Activated naive CD8-positive, alpha-beta T cell treated with anti-CD3 and anti-CD28 coated beads, Interleukin-2, amount 10 ng/mL, durations not matched to agents 7 days and 5 days (primary cell): ENCODE measurements around the gene C2CD3. TPM values are rescaled to one million over a fixed set of nuclear protein-coding genes. Genes with fewer than 3 reads are reported as not detected.
A peak's percentile ranks its signal among the peaks of the same experiment; 100 is the strongest.

Source experiments
- ATAC-seq: fragments of 150-1000 bp; cut with Tn5 transposase; one replicate; pipeline ENCODE4 v1.10.0; 2021; ENCODE audit warnings: low read depth, moderate library complexity
- POLR2A ChIA-PET: fragments of 350-600 bp; sonication (Branson Sonifier 250); formaldehyde crosslinking; loops from one replicate; lab custom pipeline; 2021; ENCODE audit warnings: antibody characterized with exemption; lab: Charles Lee
- DNase-seq: peaks from one replicate; pipeline ENCODE4 v3.0.0; 2021
- H3K27ac Mint-ChIP-seq: one replicate; pipeline ENCODE4 v1.8.0; 2022; ENCODE audit warnings: mild to moderate bottlenecking, mixed read lengths
- H3K27me3 Mint-ChIP-seq: one replicate; pipeline ENCODE4 v1.8.0; 2022; ENCODE audit warnings: mild to moderate bottlenecking, moderate library complexity, mixed read lengths
- H3K36me3 Mint-ChIP-seq: one replicate; pipeline ENCODE4 v1.8.0; 2021; ENCODE audit warnings: mild to moderate bottlenecking, mixed read lengths
- H3K4me1 Mint-ChIP-seq: one replicate; pipeline ENCODE4 v1.8.0; 2021; ENCODE audit warnings: mixed read lengths
- H3K4me3 Mint-ChIP-seq: one replicate; pipeline ENCODE4 v1.8.0; 2022; ENCODE audit warnings: mild to moderate bottlenecking, moderate library complexity, mixed read lengths
- H3K9me3 Mint-ChIP-seq: one replicate; pipeline ENCODE4 v1.8.0; 2021; ENCODE audit warnings: mixed read lengths
- total RNA-seq, 2 experiments: library from RNA; stranded (reverse); gene quantifications; one replicate each; pipeline ENCODE4 v1.2.3, GENCODE V29; 2021

The C2CD3 gene
- total RNA-seq, 2 experiments from 2014 or later = 36.2 to 37.6 TPM

- Mint-ChIP-seq H3K27ac (peak overlapping the region; percentile 96), H3K36me3 (peaks cover 17% of the 10 kb centered on the region), H3K4me1 (peaks cover 36% of the 10 kb centered on the region), H3K4me3 (peak overlapping the region; percentile 77), H3K27me3 (no peaks in the 10 kb centered on the region), H3K9me3 (no peaks in the 10 kb centered on the region)
- ATAC-seq (peak; percentile 99), DNase-seq (peak; percentile 79)
- POLR2A ChIA-PET = interaction anchor here (1.0 to 4.8 kb wide), 13 partner anchors 9 to 165 kb away, joined by 3 to 62 read pairs (median 7); partner anchors contain the start of genes C2CD3, PPME1 and UCP2
Measured at GRCh38 chr11:74004759-74005615, 165.8 kb downstream of the C2CD3 start.

GRCh38 chr11:74004046-74004695, 166.6 kb downstream of the C2CD3 start:
- DNase-seq (no peak), ATAC-seq (no peak)
- Mint-ChIP-seq H3K27me3 (no peaks in the 10 kb centered on the region), H3K4me3 (peak overlapping the region; percentile 25), H3K9me3 (no peaks in the 10 kb centered on the region), H3K27ac (peak overlapping the region; percentile 69), H3K36me3 (peaks cover 17% of the 10 kb centered on the region), H3K4me1 (peaks cover 34% of the 10 kb centered on the region)
- POLR2A ChIA-PET = interaction anchor here (1.0 to 4.8 kb wide), 8 partner anchors 8 to 114 kb away, joined by 3 to 62 read pairs (median 14); partner anchors contain the start of gene UCP2

GRCh38 chr11:74002832-74003231, 168.0 kb downstream of the C2CD3 start:
- no peak overlapping the region for H3K27ac Mint-ChIP-seq
- H3K4me1 Mint-ChIP-seq = peaks cover 32% of the 10 kb centered on the region
- ATAC-seq (no peak), DNase-seq (no peak)
- H3K4me3 Mint-ChIP-seq = no peak overlapping the region
- H3K27me3 Mint-ChIP-seq = no peaks in the 10 kb centered on the region
- H3K36me3 Mint-ChIP-seq = peaks cover 15% of the 10 kb centered on the region
- POLR2A ChIA-PET = interaction anchor here (4.8 kb wide), 1 partner anchor 23 kb away, joined by 56 read pairs; no protein-coding TSS in a partner anchor
- H3K9me3 Mint-ChIP-seq = no peaks in the 10 kb centered on the region

- Mint-ChIP-seq H3K4me3 (no peak overlapping the region), H3K4me1 (peaks cover 39% of the 10 kb centered on the region), H3K36me3 (peaks cover 15% of the 10 kb centered on the region), H3K9me3 (no peaks in the 10 kb centered on the region), H3K27me3 (no peaks in the 10 kb centered on the region), H3K27ac (peak overlapping the region; percentile 67)
- ATAC-seq = no peak
- no peak for DNase-seq
- POLR2A ChIA-PET = interaction anchor here (1.2 to 4.8 kb wide), 2 partner anchors 19 to 22 kb away, joined by 3 to 56 read pairs; partner anchors contain the start of gene UCP2
Measured at GRCh38 chr11:74001822-74002286, 168.9 kb downstream of the C2CD3 start.

GRCh38 chr11:74000307-74001133, 170.3 kb downstream of the C2CD3 start:
- POLR2A ChIA-PET = interaction anchor here (1.2 kb wide), 1 partner anchor 29 kb away, joined by 3 read pairs; no protein-coding TSS in a partner anchor
- DNase-seq (no peak), ATAC-seq (no peak)
- no peak overlapping the region for H3K4me3 Mint-ChIP-seq
- no peaks in the 10 kb centered on the region for H3K27me3 Mint-ChIP-seq
- peaks cover 15% of the 10 kb centered on the region for H3K36me3 Mint-ChIP-seq
- no peaks in the 10 kb centered on the region for H3K9me3 Mint-ChIP-seq
- no peak overlapping the region for H3K27ac Mint-ChIP-seq
- H3K4me1 Mint-ChIP-seq = peaks cover 45% of the 10 kb centered on the region

GRCh38 chr11:73999581-74000306, 171.1 kb downstream of the C2CD3 start:
- ATAC-seq = no peak
- no peak for DNase-seq
- H3K36me3 Mint-ChIP-seq = peaks cover 15% of the 10 kb centered on the region
- no peak overlapping the region for H3K4me3 Mint-ChIP-seq
- POLR2A ChIA-PET = interaction anchor here (1.2 kb wide), 1 partner anchor 28 kb away, joined by 3 read pairs; no protein-coding TSS in a partner anchor
- no peaks in the 10 kb centered on the region for H3K27me3 Mint-ChIP-seq
- H3K9me3 Mint-ChIP-seq = no peaks in the 10 kb centered on the region
- H3K27ac Mint-ChIP-seq = no peak overlapping the region
- peaks cover 45% of the 10 kb centered on the region for H3K4me1 Mint-ChIP-seq

- Mint-ChIP-seq H3K4me3 (no peak overlapping the region), H3K36me3 (peaks cover 15% of the 10 kb centered on the region), H3K9me3 (no peaks in the 10 kb centered on the region), H3K27ac (no peak overlapping the region), H3K27me3 (no peaks in the 10 kb centered on the region), H3K4me1 (peaks cover 42% of the 10 kb centered on the region)
- DNase-seq (no peak), ATAC-seq (no peak)
- POLR2A ChIA-PET = interaction anchor here (1.5 to 6.4 kb wide), 2 partner anchors 17 to 32 kb away, joined by 3 to 237 read pairs; partner anchors contain the start of gene UCP2
Measured at GRCh38 chr11:73998846-73999575, 171.8 kb downstream of the C2CD3 start.

GRCh38 chr11:73997120-73997770, 173.6 kb downstream of the C2CD3 start:
- Mint-ChIP-seq H3K27me3 (no peaks in the 10 kb centered on the region), H3K36me3 (peaks cover 4% of the 10 kb centered on the region), H3K4me3 (peak overlapping the region; percentile 13), H3K27ac (peak overlapping the region; percentile 65), H3K9me3 (no peaks in the 10 kb centered on the region), H3K4me1 (peaks cover 37% of the 10 kb centered on the region)
- ATAC-seq = no peak
- POLR2A ChIA-PET = interaction anchor here (1.0 to 6.4 kb wide), 9 partner anchors 8 to 33 kb away, joined by 3 to 237 read pairs (median 4); partner anchors contain the start of genes UCP2 and UCP3
- DNase-seq = no peak

GRCh38 chr11:73996161-73996747, 174.5 kb downstream of the C2CD3 start:
- Mint-ChIP-seq H3K36me3 (peaks cover 3% of the 10 kb centered on the region), H3K27ac (peak overlapping the region; percentile 95), H3K9me3 (no peaks in the 10 kb centered on the region), H3K27me3 (no peaks in the 10 kb centered on the region), H3K4me3 (peak overlapping the region; percentile 86), H3K4me1 (peaks cover 37% of the 10 kb centered on the region)
- ATAC-seq (no peak), DNase-seq (peak; percentile 34)
- POLR2A ChIA-PET = interaction anchor here (1.4 to 6.4 kb wide), 9 partner anchors 9 to 175 kb away, joined by 3 to 237 read pairs (median 12); partner anchors contain the start of genes C2CD3, PPME1, UCP2 and UCP3

- peak overlapping the region; percentile 86 for H3K4me3 Mint-ChIP-seq
- H3K36me3 Mint-ChIP-seq = no peaks in the 10 kb centered on the region
- DNase-seq (no peak), ATAC-seq (peak; percentile 79)
- peaks cover 37% of the 10 kb centered on the region for H3K4me1 Mint-ChIP-seq
- H3K27me3 Mint-ChIP-seq = no peaks in the 10 kb centered on the region
- H3K9me3 Mint-ChIP-seq = no peaks in the 10 kb centered on the region
- POLR2A ChIA-PET = interaction anchor here (1.4 to 6.4 kb wide), 10 partner anchors 9 to 175 kb away, joined by 3 to 237 read pairs (median 8); partner anchors contain the start of genes C2CD3, PPME1, UCP2 and UCP3
- H3K27ac Mint-ChIP-seq = peak overlapping the region; percentile 95
Measured at GRCh38 chr11:73995731-73996130, 175.1 kb downstream of the C2CD3 start.
